GM18868 (cell line): ENCODE results near the gene CTNNA2.

Experiments used
- ATAC-seq: cut with Tn5 transposase; IDR thresholded peaks from one replicate; pipeline ENCODE4 v1.9.1; 2021; ENCODE audit warnings: mild to moderate bottlenecking, moderate library complexity; ENCODE audit not compliant: unreplicated experiment

The CTNNA2 gene

GRCh38 chr2:80302314-80303005, 789.6 kb downstream of the CTNNA2 start:
- no peak for ATAC-seq

- no peak for ATAC-seq
These were observed 790.4 kb downstream of the CTNNA2 start for GRCh38 chr2:80303006-80303908.

- ATAC-seq: no peak
These were observed 791.3 kb downstream of the CTNNA2 start, which contains the start of gene LRRTM1 for GRCh38 chr2:80303909-80304837. Gene LRRTM1 (minus strand): TSS chr2:80304752. CDS start chr2:80303819, 933 bp downstream.

GRCh38 chr2:80311304-80311703, 798.5 kb downstream of the CTNNA2 start:
- no peak for ATAC-seq

GRCh38 chr2:80312282-80312839, 799.5 kb downstream of the CTNNA2 start:
- ATAC-seq: no peak

GRCh38 chr2:80322311-80322920, 809.6 kb downstream of the CTNNA2 start:
- ATAC-seq: no peak

- ATAC-seq: no peak
These were observed 810.1 kb downstream of the CTNNA2 start for GRCh38 chr2:80322958-80323357.

GRCh38 chr2:80323610-80324009, 810.8 kb downstream of the CTNNA2 start:
- ATAC-seq: no peak

- no peak for ATAC-seq
These were observed 811.7 kb downstream of the CTNNA2 start for GRCh38 chr2:80324525-80324924.

- ATAC-seq: peak; percentile 64
These were observed 813.4 kb downstream of the CTNNA2 start for GRCh38 chr2:80326214-80326613.

- ATAC-seq: no peak
These were observed 814.0 kb downstream of the CTNNA2 start for GRCh38 chr2:80326861-80327260.

GRCh38 chr2:80328159-80328571, 815.3 kb downstream of the CTNNA2 start:
- ATAC-seq: no peak

GRCh38 chr2:80329491-80329890, 816.6 kb downstream of the CTNNA2 start:
- ATAC-seq: no peak

GRCh38 chr2:80330527-80331450, 817.9 kb downstream of the CTNNA2 start:
- ATAC-seq: no peak

- ATAC-seq: no peak
These were observed 821.0 kb downstream of the CTNNA2 start for GRCh38 chr2:80333886-80334285.

GRCh38 chr2:80335411-80335810, 822.6 kb downstream of the CTNNA2 start:
- no peak for ATAC-seq

- no peak for ATAC-seq
These were observed 825.9 kb downstream of the CTNNA2 start for GRCh38 chr2:80338794-80339193.

- no peak for ATAC-seq
These were observed 827.2 kb downstream of the CTNNA2 start for GRCh38 chr2:80340022-80340421.

GRCh38 chr2:80348078-80348477, 835.2 kb downstream of the CTNNA2 start:
- no peak for ATAC-seq
